K562 treated with DMSO at 1 percent for 48 hours (cell line): ENCODE data around the gene TACSTD2. TPM values are rescaled to one million over a fixed set of nuclear protein-coding genes. Genes with fewer than 3 reads are reported as not detected.

Experiments
- total RNA-seq: library from RNA; unstranded; fragments of 300-600 nt; gene quantifications from 2 replicates; pipeline ENCODE4 v1.2.3, GENCODE V29; 2022; ENCODE audit warnings: low replicate concordance; ENCODE audit errors: extremely low read depth

Gene TACSTD2, protein sequence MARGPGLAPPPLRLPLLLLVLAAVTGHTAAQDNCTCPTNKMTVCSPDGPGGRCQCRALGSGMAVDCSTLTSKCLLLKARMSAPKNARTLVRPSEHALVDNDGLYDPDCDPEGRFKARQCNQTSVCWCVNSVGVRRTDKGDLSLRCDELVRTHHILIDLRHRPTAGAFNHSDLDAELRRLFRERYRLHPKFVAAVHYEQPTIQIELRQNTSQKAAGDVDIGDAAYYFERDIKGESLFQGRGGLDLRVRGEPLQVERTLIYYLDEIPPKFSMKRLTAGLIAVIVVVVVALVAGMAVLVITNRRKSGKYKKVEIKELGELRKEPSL
- not detected in 2 replicates for total RNA-seq

DNA sequence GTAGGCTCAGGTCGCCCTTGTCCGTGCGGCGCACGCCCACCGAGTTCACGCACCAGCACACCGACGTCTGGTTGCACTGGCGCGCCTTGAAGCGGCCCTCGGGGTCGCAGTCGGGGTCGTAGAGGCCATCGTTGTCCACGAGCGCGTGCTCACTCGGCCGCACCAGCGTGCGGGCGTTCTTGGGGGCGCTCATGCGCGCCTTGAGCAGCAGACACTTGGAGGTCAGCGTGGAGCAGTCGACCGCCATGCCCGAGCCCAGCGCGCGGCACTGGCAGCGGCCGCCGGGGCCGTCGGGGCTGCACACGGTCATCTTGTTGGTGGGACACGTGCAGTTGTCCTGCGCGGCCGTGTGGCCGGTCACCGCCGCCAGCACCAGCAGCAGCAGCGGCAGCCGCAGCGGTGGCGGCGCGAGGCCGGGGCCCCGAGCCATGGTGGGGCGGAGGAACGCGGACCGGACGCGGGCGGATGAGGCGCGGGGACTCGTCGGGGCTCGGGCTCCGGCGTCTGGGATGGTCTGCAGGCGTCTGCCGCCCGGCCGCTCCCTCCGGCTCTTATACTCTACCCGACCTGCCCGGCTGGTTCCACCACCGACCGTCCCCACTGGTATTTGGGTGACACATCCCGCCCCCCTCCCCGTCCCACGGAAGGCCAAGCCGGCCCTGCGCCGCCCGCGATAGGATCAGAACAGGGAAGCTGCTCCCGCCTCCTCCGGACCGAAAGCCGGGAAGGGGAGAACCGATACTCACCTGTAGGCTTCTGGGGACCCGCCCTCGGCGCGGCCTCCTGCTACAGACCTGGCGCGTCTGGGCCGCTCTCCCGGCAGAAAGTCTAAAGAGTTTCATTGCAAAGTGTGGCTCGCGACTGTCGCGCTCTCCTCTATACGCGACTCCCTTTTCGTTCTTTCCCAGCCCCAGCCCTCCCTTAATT is at the start of gene TACSTD2:
Gene TACSTD2 (minus strand): TSS at position 526 of the 927 bp plus-strand sequence. CDS start 96 bp downstream, at position 430.

DNA sequence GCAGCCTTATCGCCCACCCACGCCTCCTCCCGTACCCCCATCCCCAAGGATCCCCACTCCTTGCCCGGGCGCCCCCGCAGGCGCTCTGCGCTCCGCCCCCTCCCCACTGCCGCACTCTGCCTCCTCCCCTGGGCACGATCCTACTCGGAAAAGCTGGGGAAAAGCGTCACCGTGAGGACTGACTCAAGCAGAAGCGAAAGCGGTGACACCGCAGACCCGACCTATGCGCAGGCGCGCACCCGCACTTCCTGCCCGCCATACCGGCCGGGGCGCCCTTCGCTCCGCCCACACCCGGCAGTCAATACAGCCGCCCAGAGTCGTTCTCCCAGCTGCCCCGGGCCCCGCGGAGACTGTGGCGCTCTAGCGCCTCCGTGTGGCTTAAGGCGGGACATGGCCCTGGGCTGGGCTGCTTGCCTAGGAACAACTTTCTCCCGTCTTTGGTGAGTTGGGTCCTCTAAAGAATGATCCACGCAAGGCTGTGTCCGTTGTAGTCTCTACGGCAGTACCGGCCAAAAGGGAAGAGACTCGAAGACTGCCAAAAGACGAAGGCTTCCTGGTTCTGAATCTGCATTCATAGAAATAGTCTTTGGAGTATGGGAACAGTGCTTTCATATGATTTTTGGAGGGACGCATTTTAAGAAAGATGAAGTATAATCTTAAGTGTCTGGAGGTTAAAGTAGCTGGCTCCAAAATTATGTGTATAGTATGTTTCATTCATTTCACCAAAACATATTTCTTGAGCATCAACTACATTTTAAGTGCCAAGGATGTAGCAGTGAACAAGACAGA is 30.3 kb downstream of the TACSTD2 start, which contains the start of gene OMA1:
Gene OMA1 (minus strand): TSS at position 207 of the 789 bp plus-strand sequence. CDS start 7,432 bp downstream, outside the sequence.

Other genes with a start within 250 kb of the TACSTD2 start
- not detected in 2 replicates for gene OMA1, start 30.5 kb downstream of the TACSTD2 start, total RNA-seq
- gene MYSM1, start 122.8 kb upstream of the TACSTD2 start, total RNA-seq: not detected in 2 replicates
- not detected in 2 replicates for gene JUN, start 206.8 kb upstream of the TACSTD2 start, total RNA-seq